Activated effector memory CD4-positive, alpha-beta T cell treated with anti-CD3 and anti-CD28 coated beads, Interleukin-2, amount 50 U/mL, for 16 hours (primary cell): ENCODE results near the gene FYN.
A peak's percentile ranks its signal among the peaks of the same experiment; 100 is the strongest.

Experiments used
- DNase-seq: peaks from one replicate; pipeline ENCODE4 v3.0.0-alpha.2; 2020

Gene FYN

GRCh38 chr6:111766201-111766857, 106.9 kb downstream of the FYN start:
- DNase-seq, result no peak

- DNase-seq, result no peak
Observed at GRCh38 chr6:111765763-111766162, 107.5 kb downstream of the FYN start.

- DNase-seq, result peak; percentile 85
Observed at GRCh38 chr6:111764238-111765175, 108.7 kb downstream of the FYN start.

GRCh38 chr6:111763381-111763780, 109.9 kb downstream of the FYN start:
- DNase-seq, result no peak

- DNase-seq, result peak; percentile 81
Observed at GRCh38 chr6:111761783-111762312, 111.4 kb downstream of the FYN start.

- no peak for DNase-seq
Observed at GRCh38 chr6:111761212-111761611, 112.0 kb downstream of the FYN start.

- DNase-seq, result peak; percentile 77
Observed at GRCh38 chr6:111759836-111760785, 113.1 kb downstream of the FYN start.

- DNase-seq, result peak; percentile 72
Observed at GRCh38 chr6:111759331-111759835, 113.9 kb downstream of the FYN start.

- peak; percentile 72 for DNase-seq
Observed at GRCh38 chr6:111758608-111759329, 114.5 kb downstream of the FYN start.

- DNase-seq, result no peak
Observed at GRCh38 chr6:111757342-111757741, 115.9 kb downstream of the FYN start.

- no peak for DNase-seq
Observed at GRCh38 chr6:111754423-111754822, 118.8 kb downstream of the FYN start.

- no peak for DNase-seq
Observed at GRCh38 chr6:111753573-111753972, 119.7 kb downstream of the FYN start.

GRCh38 chr6:111752476-111752875, 120.8 kb downstream of the FYN start:
- no peak for DNase-seq

GRCh38 chr6:111750753-111751673, 122.2 kb downstream of the FYN start:
- peak; percentile 80 for DNase-seq

- DNase-seq, result no peak
Observed at GRCh38 chr6:111750153-111750552, 123.1 kb downstream of the FYN start.

GRCh38 chr6:111748231-111748647, 125.0 kb downstream of the FYN start:
- DNase-seq, result no peak

- no peak for DNase-seq
Observed at GRCh38 chr6:111747829-111748228, 125.4 kb downstream of the FYN start.

GRCh38 chr6:111747396-111747795, 125.9 kb downstream of the FYN start:
- DNase-seq, result no peak

GRCh38 chr6:111746983-111747382, 126.3 kb downstream of the FYN start:
- no peak for DNase-seq

- DNase-seq, result no peak
Observed at GRCh38 chr6:111745636-111746035, 127.6 kb downstream of the FYN start.

- no peak for DNase-seq
Observed at GRCh38 chr6:111745186-111745585, 128.1 kb downstream of the FYN start.
